Ishikawa (cell line): ENCODE measurements around the gene NLRC5.

ENCODE experiments used
- CEBPB ChIP-seq: IDR thresholded peaks from 2 replicates; pipeline ENCODE4 v1.6.1; 2012
- TAF1 ChIP-seq: IDR thresholded peaks from 2 replicates; pipeline ENCODE4 v1.6.1; 2012; ENCODE audit warnings: low read depth, mild to moderate bottlenecking
- TCF12 ChIP-seq: IDR thresholded peaks from 2 replicates; pipeline ENCODE4 v1.6.1; 2012; ENCODE audit warnings: low read depth
- TEAD4 ChIP-seq: IDR thresholded peaks from 2 replicates; pipeline ENCODE4 v1.6.1; 2012
- YY1 ChIP-seq: IDR thresholded peaks from 2 replicates; pipeline ENCODE4 v1.6.1; 2012; ENCODE audit warnings: low read depth
- TF ChIP-seq, protein P1 (sequence below): IDR thresholded peaks from 2 replicates; pipeline ENCODE4 v1.6.1; 2012

DNA sequence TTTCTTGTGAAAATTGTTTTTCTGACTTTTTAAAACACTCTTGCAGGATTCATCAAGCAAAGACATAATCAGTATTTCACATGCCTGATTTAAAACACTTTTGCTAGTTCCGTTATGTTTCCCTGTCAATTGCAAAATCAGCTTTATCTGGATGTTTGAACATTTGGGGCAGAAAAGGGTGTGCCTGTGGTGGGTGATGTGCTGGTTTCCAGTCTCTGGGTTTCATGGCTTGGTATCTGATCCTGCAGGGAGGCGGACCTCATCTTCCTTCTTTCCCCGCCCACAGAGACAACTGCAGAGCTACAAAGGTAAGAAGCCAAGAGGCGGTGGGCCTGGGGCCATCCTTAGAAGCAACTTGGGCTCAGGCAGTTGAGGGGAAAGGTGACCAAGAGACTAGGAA lies 41.8 kb downstream of the NLRC5 start:
- TF ChIP-seq TAF1, result no peak
- no peak for TF ChIP-seq TEAD4
- TF ChIP-seq CEBPB, result no peak
- TF ChIP-seq, protein P1, sequence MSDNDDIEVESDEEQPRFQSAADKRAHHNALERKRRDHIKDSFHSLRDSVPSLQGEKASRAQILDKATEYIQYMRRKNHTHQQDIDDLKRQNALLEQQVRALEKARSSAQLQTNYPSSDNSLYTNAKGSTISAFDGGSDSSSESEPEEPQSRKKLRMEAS, result no peak
- TF ChIP-seq YY1, result no peak
- TF ChIP-seq TCF12, result no peak
